Measurements from ENCODE around the gene KAZN. TPM values are rescaled to one million over a fixed set of nuclear protein-coding genes. Genes with fewer than 3 reads are reported as not detected.

Gene KAZN
- total RNA-seq: 10 to 100 TPM in 3 of 4 donors, 1 to 10 TPM in 1; 9.2 to 30.6 (median 21.2) TPM

DNA sequence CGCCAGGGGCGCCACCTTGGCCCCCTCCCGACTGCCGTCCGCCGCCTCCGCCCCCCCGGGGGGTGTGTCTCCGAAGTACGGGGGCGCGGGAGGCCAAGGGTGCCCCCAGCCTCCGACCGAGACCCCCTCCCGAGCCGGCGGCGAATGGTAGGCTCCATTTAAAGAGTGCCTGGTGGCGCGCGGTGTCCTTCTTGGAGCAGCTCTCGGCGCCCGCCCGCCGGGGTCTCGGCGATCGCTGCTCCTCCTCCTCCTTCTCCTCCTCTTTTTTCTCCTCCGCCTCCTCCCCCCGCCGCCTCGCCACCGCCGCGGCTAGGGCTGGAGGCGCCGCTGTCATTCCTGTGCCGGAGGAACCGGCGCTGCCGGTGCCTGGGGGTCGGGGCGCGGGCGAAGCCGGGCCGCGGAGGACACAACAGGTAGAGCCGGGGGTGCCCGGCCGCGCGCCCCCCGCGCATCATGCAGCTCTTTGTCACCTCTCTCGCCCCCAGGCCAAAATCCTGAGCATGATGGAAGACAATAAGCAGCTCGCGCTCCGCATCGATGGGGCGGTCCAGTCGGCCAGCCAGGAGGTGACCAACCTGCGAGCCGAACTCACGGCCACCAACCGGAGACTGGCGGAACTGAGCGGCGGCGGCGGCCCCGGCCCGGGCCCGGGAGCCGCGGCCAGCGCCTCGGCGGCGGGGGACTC lies at the start of gene KAZN:
TSS of gene KAZN (plus strand) at position 188 of the 685 bp plus-strand sequence.
- TF ChIP-seq CTCF (IDR thresholded peaks at IDR 0.05): no peak
- ATAC-seq (ENCODE audit: low FRiP score) (no peak), DNase-seq (ENCODE audit: low spot score) (no peak)

- no peak for TF ChIP-seq CTCF (IDR thresholded peaks at IDR 0.05)
- ATAC-seq (ENCODE audit: low FRiP score) (no peak), DNase-seq (ENCODE audit: low spot score) (no peak)
These were observed 48.4 kb upstream of the KAZN start for GRCh38 chr1:14549897-14550620.

GRCh38 chr1:14551386-14551785 lies 47.1 kb upstream of the KAZN start:
- no peak for TF ChIP-seq CTCF (IDR thresholded peaks at IDR 0.05)
- ATAC-seq (ENCODE audit: low FRiP score) (no peak), DNase-seq (ENCODE audit: low spot score) (no peak)

GRCh38 chr1:14552246-14552965 lies 46.1 kb upstream of the KAZN start:
- DNase-seq (ENCODE audit: low spot score): no peak
- ATAC-seq (ENCODE audit: low FRiP score): peak; percentile 69
- TF ChIP-seq CTCF (IDR thresholded peaks at IDR 0.05): no peak

GRCh38 chr1:14553711-14554110 lies 44.8 kb upstream of the KAZN start:
- DNase-seq (ENCODE audit: low spot score) (no peak), ATAC-seq (ENCODE audit: low FRiP score) (peak; percentile 25)
- no peak for TF ChIP-seq CTCF (IDR thresholded peaks at IDR 0.05)

GRCh38 chr1:14555091-14555490 lies 43.4 kb upstream of the KAZN start:
- TF ChIP-seq CTCF (IDR thresholded peaks at IDR 0.05): no peak
- DNase-seq (ENCODE audit: low spot score) (no peak), ATAC-seq (ENCODE audit: low FRiP score) (no peak)

Data from omental fat pad (tissue), 4 donors.